Astrocyte (in vitro differentiated cells and primary cell): ENCODE data around the gene HTR7.

Experiments used
- EZH2 ChIP-seq: IDR thresholded peaks from 2 replicates; pipeline ENCODE4 v1.6.1; 2012; ENCODE audit warnings: mild to moderate bottlenecking, low read length, inconsistent platforms; ENCODE audit not compliant: insufficient read depth
- TF ChIP-seq, protein P1 (sequence below): IDR thresholded peaks from 2 replicates; pipeline ENCODE4 v1.5.1; 2011; ENCODE audit warnings: low read depth, mild to moderate bottlenecking, inconsistent platforms, low read length, moderate library complexity; ENCODE audit not compliant: insufficient read depth

DNA sequence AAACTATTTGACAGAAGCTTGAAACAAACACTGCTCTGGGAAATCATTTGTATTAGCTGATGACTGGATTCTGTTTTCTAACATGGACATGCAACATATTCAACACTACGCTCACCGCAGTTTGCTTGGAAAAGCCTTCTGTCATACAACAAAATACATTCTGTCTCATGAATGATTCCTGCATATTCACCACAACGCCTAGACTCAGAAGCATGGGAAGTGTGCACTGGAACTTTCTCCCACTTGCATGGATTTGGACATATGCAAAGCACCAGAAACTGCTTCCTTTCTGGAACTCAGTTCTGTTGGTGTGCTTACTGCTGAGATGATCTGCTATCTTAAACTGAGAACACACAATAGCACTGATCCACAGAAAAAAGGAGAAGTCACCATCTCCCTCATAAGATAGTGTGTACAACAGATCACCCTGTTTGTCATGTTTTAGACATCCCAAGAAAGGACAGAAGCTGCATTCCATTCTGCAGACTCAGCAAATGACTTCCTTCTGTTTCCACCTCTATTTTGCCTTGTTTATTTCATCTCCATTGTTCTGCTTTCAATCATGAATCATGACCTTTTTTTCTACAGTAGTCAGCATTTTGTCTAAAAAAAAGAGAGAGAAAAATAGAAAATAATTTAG is 115.8 kb downstream of the HTR7 start:
- TF ChIP-seq, protein P1, sequence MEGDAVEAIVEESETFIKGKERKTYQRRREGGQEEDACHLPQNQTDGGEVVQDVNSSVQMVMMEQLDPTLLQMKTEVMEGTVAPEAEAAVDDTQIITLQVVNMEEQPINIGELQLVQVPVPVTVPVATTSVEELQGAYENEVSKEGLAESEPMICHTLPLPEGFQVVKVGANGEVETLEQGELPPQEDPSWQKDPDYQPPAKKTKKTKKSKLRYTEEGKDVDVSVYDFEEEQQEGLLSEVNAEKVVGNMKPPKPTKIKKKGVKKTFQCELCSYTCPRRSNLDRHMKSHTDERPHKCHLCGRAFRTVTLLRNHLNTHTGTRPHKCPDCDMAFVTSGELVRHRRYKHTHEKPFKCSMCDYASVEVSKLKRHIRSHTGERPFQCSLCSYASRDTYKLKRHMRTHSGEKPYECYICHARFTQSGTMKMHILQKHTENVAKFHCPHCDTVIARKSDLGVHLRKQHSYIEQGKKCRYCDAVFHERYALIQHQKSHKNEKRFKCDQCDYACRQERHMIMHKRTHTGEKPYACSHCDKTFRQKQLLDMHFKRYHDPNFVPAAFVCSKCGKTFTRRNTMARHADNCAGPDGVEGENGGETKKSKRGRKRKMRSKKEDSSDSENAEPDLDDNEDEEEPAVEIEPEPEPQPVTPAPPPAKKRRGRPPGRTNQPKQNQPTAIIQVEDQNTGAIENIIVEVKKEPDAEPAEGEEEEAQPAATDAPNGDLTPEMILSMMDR: no peak
- TF ChIP-seq EZH2: no peak
